Lower leg skin (tissue), 4 donors: ENCODE data around the gene TNIK. TPM values are rescaled to one million over a fixed set of nuclear protein-coding genes. Genes with fewer than 3 reads are reported as not detected.
A peak's percentile ranks its signal among the peaks of the same experiment; 100 is the strongest.

Source experiments
- DNase-seq, 2 donors: peaks; one replicate each; pipeline ENCODE4 v3.0.0-alpha.2; 2019; ENCODE audit warnings: low spot score in 2 of 2
- H3K4me3 ChIP-seq: fragments of 200-600 bp; sonication (generic); 2 replicates; pipeline ENCODE4 v1.5.1; 2017; ENCODE audit warnings: mild to moderate bottlenecking, low read depth; ENCODE audit not compliant: poor library complexity, severe bottlenecking
- POLR2A ChIP-seq, 2 donors: fragments of 450-650 bp; IDR thresholded peaks; one replicate each; pipeline ENCODE4 v1.6.1; 2016 to 2017; ENCODE audit warnings: antibody characterized with exemption in 2 of 2, mild to moderate bottlenecking in 1 of 2, moderate library complexity in 1 of 2
- WGBS, 2 donors: methylation state at CpG; one replicate each; pipeline ENCODE4 v1.1.5; 2018; 5-methylcytosine and 5-hydroxymethylcytosine counted together
- intact Hi-C: fragments of 100-400 bp; cut with DNase I; formaldehyde crosslinking; loops from one replicate; pipeline ENCODE4 v1.15.0; 2023; ENCODE audit warnings: low total_unique reads
- total RNA-seq, 4 donors: library from RNA; depleted of rRNA; stranded (reverse); fragments of >200 nt; gene quantifications; one replicate each; pipeline ENCODE4 v1.1.0, GENCODE V29; 2016
- TF ChIP-seq, protein P1 (sequence below), 3 donors: fragments of 450-650 bp; IDR thresholded peaks; one replicate each; pipeline ENCODE4 v1.5.1; 2016; ENCODE audit warnings: antibody characterized with exemption in 3 of 3, mild to moderate bottlenecking in 3 of 3, moderate library complexity in 2 of 3

The TNIK gene
- total RNA-seq, 4 donors from 2014 or later = 0.72 to 4.7 (median 2.4) TPM

GRCh38 chr3:171468296-171468906 lies 8.2 kb upstream of the TNIK start:
- intact Hi-C loops = no loop called here
- TF ChIP-seq, protein P1, sequence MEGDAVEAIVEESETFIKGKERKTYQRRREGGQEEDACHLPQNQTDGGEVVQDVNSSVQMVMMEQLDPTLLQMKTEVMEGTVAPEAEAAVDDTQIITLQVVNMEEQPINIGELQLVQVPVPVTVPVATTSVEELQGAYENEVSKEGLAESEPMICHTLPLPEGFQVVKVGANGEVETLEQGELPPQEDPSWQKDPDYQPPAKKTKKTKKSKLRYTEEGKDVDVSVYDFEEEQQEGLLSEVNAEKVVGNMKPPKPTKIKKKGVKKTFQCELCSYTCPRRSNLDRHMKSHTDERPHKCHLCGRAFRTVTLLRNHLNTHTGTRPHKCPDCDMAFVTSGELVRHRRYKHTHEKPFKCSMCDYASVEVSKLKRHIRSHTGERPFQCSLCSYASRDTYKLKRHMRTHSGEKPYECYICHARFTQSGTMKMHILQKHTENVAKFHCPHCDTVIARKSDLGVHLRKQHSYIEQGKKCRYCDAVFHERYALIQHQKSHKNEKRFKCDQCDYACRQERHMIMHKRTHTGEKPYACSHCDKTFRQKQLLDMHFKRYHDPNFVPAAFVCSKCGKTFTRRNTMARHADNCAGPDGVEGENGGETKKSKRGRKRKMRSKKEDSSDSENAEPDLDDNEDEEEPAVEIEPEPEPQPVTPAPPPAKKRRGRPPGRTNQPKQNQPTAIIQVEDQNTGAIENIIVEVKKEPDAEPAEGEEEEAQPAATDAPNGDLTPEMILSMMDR (IDR thresholded peaks at IDR 0.05) = no peak
- TF ChIP-seq POLR2A (IDR thresholded peaks at IDR 0.05) = no peak
- H3K4me3 ChIP-seq = no peak overlapping the region
- DNase-seq = no peak
- WGBS, 2 donors = 85 to 89% methylated on average over 6 of the region's 6 CpGs

- WGBS, 2 donors = 84 to 93% methylated on average over 3 of the region's 3 CpGs
- intact Hi-C loops = no loop called here
- H3K4me3 ChIP-seq = no peak overlapping the region
- TF ChIP-seq, protein P1 (IDR thresholded peaks at IDR 0.05) = no peak
- TF ChIP-seq POLR2A (IDR thresholded peaks at IDR 0.05) = no peak
- no peak for DNase-seq
These were observed 5.6 kb upstream of the TNIK start for GRCh38 chr3:171465763-171466162.

DNA sequence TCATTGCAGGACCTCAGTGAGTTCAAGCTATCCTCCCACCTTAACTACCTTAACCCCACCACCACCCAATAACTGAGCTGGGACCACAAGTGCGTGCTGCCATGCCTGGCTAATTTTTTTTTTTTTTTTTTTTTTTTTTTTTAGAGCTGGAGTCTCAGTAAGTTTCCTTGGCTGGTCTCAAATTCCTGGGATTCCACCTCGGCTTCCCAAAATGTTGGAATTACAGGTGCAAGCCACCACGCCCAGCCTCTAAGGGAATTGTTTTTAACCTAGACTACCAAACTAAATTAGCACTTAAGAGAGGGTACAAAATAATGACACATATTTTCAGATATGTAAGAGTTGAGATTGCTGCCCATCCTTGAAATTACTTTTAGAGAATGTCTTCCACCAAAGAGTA lies 4.3 kb upstream of the TNIK start:
- DNase-seq = no peak
- intact Hi-C loops = no loop called here
- no peak overlapping the region for H3K4me3 ChIP-seq
- TF ChIP-seq, protein P1 (IDR thresholded peaks at IDR 0.05) = no peak
- no peak for TF ChIP-seq POLR2A (IDR thresholded peaks at IDR 0.05)
- 81 to 93% methylated on average over 3 of the region's 3 CpGs for WGBS, 2 donors

- TF ChIP-seq, protein P1 (IDR thresholded peaks at IDR 0.05) = no peak
- TF ChIP-seq POLR2A (IDR thresholded peaks at IDR 0.05) = no peak
- intact Hi-C loops = no loop called here
- DNase-seq = no peak
- no peak overlapping the region for H3K4me3 ChIP-seq
- 73 to 78% methylated on average over 1 of the region's 1 CpG for WGBS, 2 donors
These were observed 2.0 kb upstream of the TNIK start for GRCh38 chr3:171462224-171462623.

- H3K4me3 ChIP-seq = peak overlapping the region; percentile 48
- DNase-seq = no peak
- intact Hi-C loops = no loop called here
- TF ChIP-seq, protein P1 (IDR thresholded peaks at IDR 0.05) = no peak
- no peak for TF ChIP-seq POLR2A (IDR thresholded peaks at IDR 0.05)
- WGBS, 2 donors = 36 to 50% methylated on average over 2 of the region's 2 CpGs
These were observed 1.3 kb upstream of the TNIK start for GRCh38 chr3:171461525-171461917.
